DMS153 treated with DMSO at 0.1 percent for 48 hours (cell line): ENCODE data around the gene ACADM.
"Not testable (repeated sequence)": the region's sequence is repeated elsewhere in the genome, so short reads cannot be mapped to it uniquely, and the experiment has no call there.

Experiments used
- DNase-seq: peaks from one replicate; lab custom pipeline; 2025; ENCODE audit not compliant: unreplicated experiment; lab: John Stamatoyannopoulos, UW

ACADM gene

DNA sequence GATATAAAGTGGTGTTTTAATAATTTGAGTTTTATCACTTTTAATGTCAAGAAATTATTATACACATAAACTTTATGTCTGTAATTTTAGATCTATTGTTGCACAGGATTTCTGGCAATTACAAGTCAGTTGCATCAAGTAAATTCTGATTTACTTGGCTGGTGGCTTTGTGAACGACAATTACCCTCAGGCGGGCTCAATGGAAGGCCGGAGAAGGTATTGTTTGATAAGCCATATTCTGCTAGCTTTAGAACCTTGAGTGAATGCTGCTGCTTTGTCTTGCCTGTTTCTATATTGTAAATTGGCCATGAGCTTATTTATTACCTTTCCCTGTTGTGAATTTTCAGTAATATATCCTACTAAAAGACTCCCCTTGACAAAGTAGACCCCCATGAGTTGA lies 67.6 kb downstream of the ACADM start:
- no peak for DNase-seq

DNA sequence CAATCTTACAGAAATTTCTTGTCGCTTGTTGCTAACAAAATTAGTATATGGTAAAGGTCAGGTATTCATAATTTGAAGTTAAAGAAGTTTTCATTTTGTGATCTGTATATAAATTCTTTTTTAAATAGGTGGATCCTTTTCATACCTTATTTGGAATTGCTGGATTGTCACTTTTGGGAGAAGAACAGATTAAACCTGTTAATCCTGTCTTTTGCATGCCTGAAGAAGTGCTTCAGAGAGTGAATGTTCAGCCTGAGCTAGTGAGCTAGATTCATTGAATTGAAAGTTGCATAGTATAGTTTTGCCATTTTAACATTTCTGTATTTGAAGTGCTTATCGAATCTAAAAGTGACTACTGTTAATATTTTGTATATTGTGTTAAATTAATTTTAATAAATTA lies 69.9 kb downstream of the ACADM start:
- DNase-seq, result no peak

DNA sequence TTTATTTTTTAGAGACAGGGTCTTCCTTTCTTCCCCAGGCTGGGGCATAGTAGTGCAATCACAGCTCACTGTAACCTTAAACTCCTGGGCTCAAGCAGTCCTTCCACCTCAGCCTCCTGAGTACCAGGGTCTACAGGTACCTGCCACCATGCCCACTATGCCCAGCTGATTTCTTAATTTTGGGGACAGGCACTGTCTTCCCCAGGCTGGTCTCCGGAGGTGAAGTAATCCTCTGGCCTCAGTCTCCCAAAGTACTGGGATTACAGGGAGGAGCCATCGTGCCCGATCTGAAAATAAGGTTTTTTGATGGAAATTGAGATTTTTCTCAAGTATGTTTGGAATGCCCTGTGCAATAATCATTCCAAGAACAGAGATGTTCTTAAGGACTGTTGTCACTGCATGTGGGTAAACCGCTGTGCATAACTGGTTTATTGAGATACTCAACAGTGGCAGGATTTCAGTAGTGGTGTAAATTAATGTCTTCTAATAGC lies 71.2 kb downstream of the ACADM start:
- no peak for DNase-seq

DNA sequence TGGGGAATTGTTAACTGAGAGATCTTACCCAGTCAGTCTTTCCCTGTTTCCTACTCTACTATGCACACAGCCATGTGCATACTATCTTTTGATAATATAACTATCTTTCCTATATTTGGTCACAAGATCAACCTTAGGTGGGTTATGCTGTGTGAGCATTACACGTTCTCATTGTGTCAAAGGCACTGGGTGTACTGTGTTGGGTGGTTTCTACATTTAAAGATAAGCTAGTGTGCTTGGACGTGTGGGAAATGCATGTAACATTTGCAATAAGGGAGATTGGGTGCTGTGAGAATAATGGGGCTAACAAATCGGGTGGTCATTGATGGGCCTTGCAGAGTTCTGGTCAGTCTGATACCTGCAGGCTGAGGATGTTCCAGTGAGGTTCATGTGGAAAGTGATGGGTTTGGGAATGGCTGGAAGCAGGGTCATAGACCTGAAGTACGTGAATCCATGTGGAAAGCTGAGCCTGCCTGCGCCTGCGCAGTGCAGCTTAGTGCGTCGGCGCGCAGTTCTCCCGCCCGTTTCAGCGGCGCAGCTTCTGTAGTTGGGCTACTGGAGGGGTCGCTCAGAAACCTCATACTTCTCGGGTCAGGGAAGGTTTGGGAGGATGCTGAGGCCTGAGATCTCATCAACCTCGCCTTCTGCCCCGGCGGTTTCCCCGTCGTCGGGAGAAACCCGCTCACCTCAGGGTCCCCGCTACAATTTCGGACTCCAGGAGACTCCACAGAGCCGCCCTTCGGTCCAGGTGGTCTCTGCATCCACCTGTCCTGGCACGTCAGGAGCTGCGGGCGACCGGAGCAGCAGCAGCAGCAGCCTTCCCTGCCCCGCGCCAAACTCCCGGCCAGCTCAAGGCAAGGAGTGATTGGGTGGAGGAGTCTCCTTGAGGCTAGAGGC lies 72.1 kb downstream of the ACADM start, which contains the start of gene MSH4:
Gene MSH4, plus strand, starts transcription at position 507 of the 897 bp plus-strand sequence. Its CDS starts 104 bp downstream, at position 611.
- DNase-seq, result no peak

DNA sequence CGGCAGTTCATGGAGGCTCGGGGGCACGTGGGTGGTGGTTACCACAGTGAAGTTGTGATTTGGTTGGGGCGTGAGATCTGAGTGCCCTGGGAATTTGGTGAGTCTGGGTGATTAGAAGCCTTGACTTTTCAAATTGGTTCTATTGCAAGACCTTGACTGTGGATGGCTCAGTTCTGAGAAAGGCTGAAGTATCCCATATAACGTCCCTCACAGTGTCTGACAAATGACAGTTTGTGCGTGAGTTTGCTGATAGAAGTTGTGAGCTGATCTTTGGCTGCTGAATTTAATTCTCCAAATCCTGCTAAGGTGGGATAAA lies 72.7 kb downstream of the ACADM start:
- no peak for DNase-seq

DNA sequence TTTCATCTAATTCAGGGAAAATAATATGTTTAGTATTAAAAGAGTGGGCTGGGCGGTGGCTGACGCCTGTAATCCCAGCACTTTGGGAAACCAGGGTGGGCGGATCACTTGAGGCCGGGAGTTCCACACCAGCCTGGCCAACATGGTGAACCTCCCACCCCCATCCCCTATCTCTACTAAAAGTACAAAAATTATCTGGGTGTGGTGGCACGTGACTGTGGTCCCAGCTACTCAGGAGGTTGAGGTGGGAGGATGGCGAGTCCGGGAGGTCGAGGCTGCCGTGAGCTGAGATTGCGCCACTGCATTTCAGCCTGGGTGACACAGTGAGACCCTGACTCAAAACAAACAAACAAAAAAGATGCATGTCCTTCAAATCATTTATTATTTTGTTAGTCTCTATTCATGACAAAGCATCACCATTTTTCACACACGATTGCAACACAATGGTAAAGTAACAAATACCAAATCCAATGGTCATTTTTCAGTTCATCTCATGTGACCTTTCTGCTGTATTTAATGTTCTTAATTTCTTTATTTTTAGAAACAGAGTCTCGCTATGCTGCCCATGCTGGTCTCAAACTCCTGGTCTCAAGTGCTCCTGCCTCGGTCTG lies 73.2 kb downstream of the ACADM start:
- no peak for DNase-seq

DNA sequence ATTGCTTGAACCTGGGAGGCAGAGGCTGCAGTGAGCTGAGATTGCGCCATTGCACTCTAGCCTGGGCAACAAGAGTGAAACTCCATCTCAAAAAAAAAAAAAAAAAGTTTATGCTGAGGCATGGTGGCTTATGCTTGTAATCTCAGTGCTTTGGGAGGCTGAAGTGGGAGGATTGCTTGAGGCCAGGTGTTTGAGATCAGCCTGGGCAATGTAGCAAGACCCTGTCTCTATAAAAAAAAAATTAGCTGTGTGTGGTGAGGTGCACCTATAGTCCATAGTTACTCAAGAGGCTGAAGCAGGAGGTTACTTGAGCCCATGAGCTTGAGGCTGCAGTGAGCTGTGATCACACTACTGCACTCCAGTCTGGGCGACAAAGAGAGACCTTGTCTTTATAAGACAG lies 77.0 kb downstream of the ACADM start:
- DNase-seq, result not testable (repeated sequence)

DNA sequence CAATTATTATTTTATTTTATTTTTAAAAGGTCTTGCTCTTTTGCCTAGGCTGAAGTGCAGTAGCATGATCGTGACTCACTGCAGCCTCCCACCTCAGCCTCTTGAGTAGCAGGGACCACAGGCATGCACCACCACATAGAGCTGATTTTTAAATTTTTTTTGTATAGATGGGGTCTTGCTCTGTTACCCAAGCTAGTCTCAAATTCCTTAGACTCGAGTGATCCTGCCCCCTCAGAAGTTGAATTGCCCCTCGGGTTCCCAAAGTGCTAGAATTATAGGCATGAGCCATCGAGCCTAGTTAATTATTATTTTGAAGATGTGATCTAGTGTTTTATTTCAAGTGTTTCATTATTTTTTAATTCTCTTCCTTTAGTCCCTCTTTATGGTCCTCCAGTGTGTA lies 84.4 kb downstream of the ACADM start:
- DNase-seq, result no peak

DNA sequence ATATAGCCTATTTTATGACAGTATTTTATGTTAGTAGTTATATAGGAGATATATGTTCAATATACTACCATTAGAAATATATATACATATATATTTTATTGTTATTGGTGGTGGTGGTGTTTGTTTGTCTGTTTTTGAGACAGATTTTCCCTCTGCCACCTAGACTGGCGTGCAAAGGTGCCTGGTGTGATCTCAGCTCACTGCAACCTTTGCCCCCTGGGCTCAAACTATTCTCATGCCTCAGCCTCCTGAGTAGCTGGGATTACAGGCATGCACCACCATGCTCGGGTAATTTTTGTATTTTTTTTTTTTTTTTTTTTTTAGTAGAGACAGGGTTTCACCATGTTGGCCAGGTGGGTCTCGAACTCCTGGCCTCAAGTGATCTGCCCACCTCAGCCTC lies 85.6 kb downstream of the ACADM start:
- not testable (repeated sequence) for DNase-seq

DNA sequence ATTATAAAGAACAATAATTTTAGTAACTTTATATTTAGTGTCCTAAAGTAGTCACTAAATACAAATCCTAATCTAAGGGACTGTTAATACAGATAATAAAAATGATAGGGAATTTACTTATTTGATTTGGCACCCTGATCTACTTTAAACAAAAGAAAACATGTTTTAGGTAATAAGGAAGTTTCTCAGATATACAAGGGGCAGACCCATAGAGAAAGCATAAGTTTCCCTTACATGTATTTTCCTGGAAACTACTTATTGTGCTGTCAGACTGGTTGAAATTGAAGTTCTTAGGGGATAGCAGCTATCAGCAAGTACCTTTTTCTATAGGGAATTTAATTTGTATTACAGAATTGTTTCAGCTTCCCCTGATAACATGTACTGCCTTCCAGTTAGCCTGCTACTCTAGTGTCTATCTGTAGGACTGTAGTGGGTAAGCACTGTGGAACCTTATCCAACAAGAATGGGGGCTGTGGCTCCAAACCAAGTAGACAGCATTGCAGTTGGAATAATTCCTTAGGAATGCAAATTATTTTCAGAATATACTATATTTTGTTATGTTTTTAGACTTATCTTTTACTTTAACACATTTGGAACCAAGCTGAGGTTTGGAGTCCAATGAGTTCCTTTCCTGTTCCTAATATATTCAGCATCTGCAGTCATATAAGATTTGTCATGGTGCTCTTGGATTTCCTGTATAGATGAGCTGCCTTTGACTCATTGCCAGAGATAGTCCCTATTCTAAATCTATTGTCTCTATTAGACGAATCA lies 86.9 kb downstream of the ACADM start:
- DNase-seq, result no peak

DNA sequence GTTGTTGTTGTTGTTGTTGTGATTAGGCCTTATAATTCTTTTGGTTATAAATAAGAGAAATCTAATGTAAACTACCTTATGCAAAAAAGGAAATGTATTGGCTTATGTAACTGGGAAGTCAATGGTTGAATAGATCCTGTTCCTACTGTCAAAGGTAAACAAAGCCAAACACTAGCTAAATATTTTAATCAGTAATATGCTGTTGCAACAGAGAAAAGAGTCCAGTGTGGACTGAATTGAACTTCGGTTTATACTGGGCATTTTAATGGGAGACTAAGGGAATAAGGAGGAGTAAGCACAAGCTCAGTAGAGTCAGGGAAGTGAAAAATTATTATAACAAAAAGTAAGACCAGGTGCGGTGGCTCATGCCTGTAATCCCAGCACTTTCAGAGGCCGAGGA lies 87.6 kb downstream of the ACADM start:
- DNase-seq, result no peak
